ENCODE data around the gene OR8S1. TPM values are rescaled to one million over a fixed set of nuclear protein-coding genes. Genes with fewer than 3 reads are reported as not detected.
"Not testable (repeated sequence)": the region's sequence is repeated elsewhere in the genome, so short reads cannot be mapped to it uniquely, and the experiment has no call there.

OR8S1 gene
- polyA plus RNA-seq, 1 experiment = not detected

GRCh38 chr12:48489012-48489411 is 36.4 kb upstream of the OR8S1 start:
- no peaks in the 10 kb centered on the region for H3K36me3 ChIP-seq (ENCODE audit: control insufficient read depth, insufficient read depth, low read length)
- peak; percentile 7 for DNase-seq (ENCODE audit: low read depth)
- ChIA-PET CTCF (no interaction called here), POLR2A (no interaction called here)
- no peak overlapping the region for H3K4me3 ChIP-seq (ENCODE audit: low read depth, low read length)
- no peak for TF ChIP-seq CTCF (IDR thresholded peaks at IDR 0.05; ENCODE audit: insufficient read depth, low read depth, low read length)
- no peaks in the 10 kb centered on the region for H3K27me3 ChIP-seq (ENCODE audit: control insufficient read depth, insufficient read depth, low read length)

- H3K27me3 ChIP-seq (ENCODE audit: control insufficient read depth, insufficient read depth, low read length); DNase-seq (ENCODE audit: low read depth); H3K4me3 ChIP-seq (ENCODE audit: low read depth, low read length); POLR2A ChIA-PET; CTCF ChIA-PET; H3K36me3 ChIP-seq (ENCODE audit: control insufficient read depth, insufficient read depth, low read length): not testable (repeated sequence)
Measured at GRCh38 chr12:48489456-48489855, 36.0 kb upstream of the OR8S1 start.

- CTCF ChIA-PET; H3K4me3 ChIP-seq (ENCODE audit: low read depth, low read length); POLR2A ChIA-PET; DNase-seq (ENCODE audit: low read depth); H3K27me3 ChIP-seq (ENCODE audit: control insufficient read depth, insufficient read depth, low read length); H3K36me3 ChIP-seq (ENCODE audit: control insufficient read depth, insufficient read depth, low read length): not testable (repeated sequence)
Measured at GRCh38 chr12:48500281-48500680, 25.2 kb upstream of the OR8S1 start.

GRCh38 chr12:48506836-48507235 is 18.6 kb upstream of the OR8S1 start:
- POLR2A ChIA-PET; CTCF ChIA-PET; H3K27me3 ChIP-seq (ENCODE audit: control insufficient read depth, insufficient read depth, low read length); H3K4me3 ChIP-seq (ENCODE audit: low read depth, low read length); H3K36me3 ChIP-seq (ENCODE audit: control insufficient read depth, insufficient read depth, low read length); DNase-seq (ENCODE audit: low read depth): not testable (repeated sequence)

GRCh38 chr12:48508987-48509386 is 16.4 kb upstream of the OR8S1 start:
- no peak overlapping the region for H3K4me3 ChIP-seq (ENCODE audit: low read depth, low read length)
- no peaks in the 10 kb centered on the region for H3K27me3 ChIP-seq (ENCODE audit: control insufficient read depth, insufficient read depth, low read length)
- H3K36me3 ChIP-seq (ENCODE audit: control insufficient read depth, insufficient read depth, low read length) = no peaks in the 10 kb centered on the region
- no peak for DNase-seq (ENCODE audit: low read depth)
- no peak for TF ChIP-seq CTCF (IDR thresholded peaks at IDR 0.05; ENCODE audit: insufficient read depth, low read depth, low read length)
- ChIA-PET POLR2A (no interaction called here), CTCF (no interaction called here)

- CTCF ChIA-PET = no interaction called here
- DNase-seq (ENCODE audit: low read depth) = no peak
Measured at GRCh38 chr12:48510111-48510510, 15.3 kb upstream of the OR8S1 start.

More at GRCh38 chr12:48510111-48510510, 15.3 kb upstream of the OR8S1 start:
- H3K36me3 ChIP-seq (ENCODE audit: control insufficient read depth, insufficient read depth, low read length) = no peaks in the 10 kb centered on the region
- no peak for TF ChIP-seq CTCF (IDR thresholded peaks at IDR 0.05; ENCODE audit: insufficient read depth, low read depth, low read length)
- POLR2A ChIA-PET = no interaction called here
- no peak overlapping the region for H3K4me3 ChIP-seq (ENCODE audit: low read depth, low read length)
- no peaks in the 10 kb centered on the region for H3K27me3 ChIP-seq (ENCODE audit: control insufficient read depth, insufficient read depth, low read length)
